Neural cell (in vitro differentiated cells): ENCODE results near the gene MPP3. TPM values are rescaled to one million over a fixed set of nuclear protein-coding genes. Genes with fewer than 3 reads are reported as not detected.

Source experiments
- H2AFZ ChIP-seq: fragments of 200-600, 300-800 bp; sonication (generic), shearing (Covaris generic); 2 replicates; pipeline ENCODE4 v1.6.0; 2014; ENCODE audit warnings: low read depth, mild to moderate bottlenecking, antibody characterized with exemption, low read length, moderate library complexity
- H3F3A ChIP-seq: fragments of 200-600 bp; shearing (Covaris generic); 2 replicates; pipeline ENCODE4 v1.6.1; 2016; ENCODE audit warnings: mild to moderate bottlenecking, moderate library complexity, mixed read lengths, antibody characterized with exemption, low read length; ENCODE audit not compliant: insufficient read depth, poor library complexity, severe bottlenecking
- H3K27ac ChIP-seq: fragments of 200-600, 300-800 bp; sonication (generic), shearing (Covaris generic); 2 replicates; pipeline ENCODE4 v1.5.1; 2014; ENCODE audit warnings: mild to moderate bottlenecking, low read length, moderate library complexity
- H3K27me3 ChIP-seq: fragments of 300-800, 200-600 bp; sonication (generic), shearing (Covaris generic); 2 replicates; pipeline ENCODE4 v1.6.0; 2014; ENCODE audit warnings: mild to moderate bottlenecking, low read depth, low read length, moderate library complexity; ENCODE audit not compliant: insufficient read depth
- H3K36me3 ChIP-seq: fragments of 300-800, 200-600 bp; sonication (generic), shearing (Covaris generic); 2 replicates; pipeline ENCODE4 v1.5.1; 2014; ENCODE audit warnings: mild to moderate bottlenecking, antibody characterized with exemption, low read length, moderate library complexity; ENCODE audit not compliant: insufficient read depth
- H3K4me2 ChIP-seq: fragments of 300-800, 200-600 bp; sonication (generic), shearing (Covaris generic); 2 replicates; pipeline ENCODE4 v1.6.0; 2014; ENCODE audit warnings: mild to moderate bottlenecking, low read length
- H3K4me3 ChIP-seq: fragments of 300-800, 200-600 bp; sonication (generic), shearing (Covaris generic); 2 replicates; pipeline ENCODE4 v1.5.1; 2014; ENCODE audit warnings: mild to moderate bottlenecking, low read length, moderate library complexity
- H3K79me2 ChIP-seq: fragments of 200-600 bp; shearing (Covaris generic); replicated peaks from 2 replicates; pipeline ENCODE4 v1.6.0; 2014; ENCODE audit warnings: mild to moderate bottlenecking, low read length, moderate library complexity; ENCODE audit not compliant: insufficient read depth
- H3K9ac ChIP-seq: fragments of 300-800, 200-600 bp; sonication (generic), shearing (Covaris generic); 2 replicates; pipeline ENCODE4 v1.6.1; 2016; ENCODE audit warnings: mild to moderate bottlenecking, low read length, mixed read lengths
- H3K9me2 ChIP-seq: fragments of 200-600 bp; shearing (Covaris generic); 2 replicates; pipeline ENCODE4 v1.6.1; 2016; ENCODE audit warnings: mild to moderate bottlenecking, low read length, mixed read lengths; ENCODE audit not compliant: insufficient read depth
- H3K9me3 ChIP-seq: fragments of 200-600, 300-800 bp; sonication (generic), shearing (Covaris generic); 2 replicates; pipeline ENCODE4 v1.6.1; 2016; ENCODE audit warnings: mild to moderate bottlenecking, mixed run types, low read length, moderate library complexity, mixed read lengths
- H4K20me1 ChIP-seq: fragments of 200-600 bp; shearing (Covaris generic); 2 replicates; pipeline ENCODE4 v1.6.1; 2016; ENCODE audit warnings: mild to moderate bottlenecking, mixed run types; ENCODE audit not compliant: insufficient read depth
- CTCF ChIP-seq: fragments of 450-650 bp; IDR thresholded peaks from 2 replicates; pipeline ENCODE4 v1.5.1; 2014; ENCODE audit warnings: antibody characterized with exemption, mild to moderate bottlenecking, moderate library complexity; ENCODE audit not compliant: poor library complexity, severe bottlenecking
- EP300 ChIP-seq: fragments of 450-650 bp; conservative IDR thresholded peaks from 2 replicates; pipeline ENCODE4 v1.6.1; 2014; ENCODE audit warnings: antibody characterized with exemption, mild to moderate bottlenecking, moderate library complexity; ENCODE audit not compliant: poor library complexity, severe bottlenecking
- EZH2 ChIP-seq: fragments of 200-600, 300-800 bp; shearing (Covaris generic), sonication (generic); IDR thresholded peaks from 2 replicates; pipeline ENCODE4 v1.6.1; 2014; ENCODE audit warnings: antibody characterized with exemption, low read length, borderline replicate concordance, mild to moderate bottlenecking; ENCODE audit not compliant: insufficient read depth, poor library complexity, severe bottlenecking
- MXI1 ChIP-seq: fragments of 450-650 bp; conservative IDR thresholded peaks from 2 replicates; pipeline ENCODE4 v1.6.1; 2014; ENCODE audit warnings: antibody characterized with exemption, mild to moderate bottlenecking; ENCODE audit not compliant: poor library complexity, severe bottlenecking
- POLR2AphosphoS5 ChIP-seq: IDR thresholded peaks from 2 replicates; pipeline ENCODE4 v1.6.1; 2012
- RAD21 ChIP-seq: fragments of 450-650 bp; conservative IDR thresholded peaks from 2 replicates; pipeline ENCODE4 v1.6.1; 2014; ENCODE audit warnings: antibody characterized with exemption, mild to moderate bottlenecking, moderate library complexity
- REST ChIP-seq: IDR thresholded peaks from 2 replicates; pipeline ENCODE4 v1.6.1; 2012; ENCODE audit warnings: borderline replicate concordance
- SMC3 ChIP-seq: fragments of 450-650 bp; conservative IDR thresholded peaks from 2 replicates; pipeline ENCODE4 v1.6.1; 2014; ENCODE audit warnings: antibody characterized with exemption, mild to moderate bottlenecking, moderate library complexity; ENCODE audit not compliant: poor library complexity
- TAF1 ChIP-seq: IDR thresholded peaks from 2 replicates; pipeline ENCODE4 v1.6.1; 2012; ENCODE audit warnings: low read depth
- polyA plus RNA-seq: library from polyadenylated mRNA; depleted of rRNA; stranded (reverse); fragments of >200 nt; gene quantifications from 2 replicates; pipeline ENCODE4 v1.2.3, GENCODE V29; 2014

The MPP3 gene
- polyA plus RNA-seq, 1 donor from 2014 or later = 48.1 TPM

GRCh38 chr17:43787728-43788127 lies 45.2 kb downstream of the MPP3 start:
- Histone ChIP-seq H4K20me1 (no peaks in the 10 kb centered on the region), H3K4me2 (no peak overlapping the region), H3K9ac (no peak overlapping the region)

GRCh38 chr17:43784628-43785101 lies 48.3 kb downstream of the MPP3 start:
- Histone ChIP-seq H3K4me3 (no peak overlapping the region), H3K27ac (no peak overlapping the region), H3K9me3 (no peaks in the 10 kb centered on the region), H4K20me1 (no peaks in the 10 kb centered on the region), H3K27me3 (no peaks in the 10 kb centered on the region), H2AFZ (no peak overlapping the region), H3K9ac (no peak overlapping the region), H3K9me2 (no peaks in the 10 kb centered on the region), H3F3A (no peaks in the 10 kb centered on the region), H3K36me3 (no peaks in the 10 kb centered on the region), H3K4me2 (no peak overlapping the region), H3K79me2 (no peaks in the 10 kb centered on the region)
- TF ChIP-seq POLR2AphosphoS5 = no peak
- TF ChIP-seq REST = no peak
- no peak for TF ChIP-seq EZH2
- TF ChIP-seq SMC3 = no peak
- TF ChIP-seq RAD21 = no peak
- no peak for TF ChIP-seq CTCF

More at GRCh38 chr17:43787728-43788127, 45.2 kb downstream of the MPP3 start:
- Histone ChIP-seq H3K79me2 (no peaks in the 10 kb centered on the region), H3K9me2 (no peaks in the 10 kb centered on the region), H3K4me3 (no peak overlapping the region), H3F3A (no peaks in the 10 kb centered on the region), H3K9me3 (no peaks in the 10 kb centered on the region), H3K27me3 (no peaks in the 10 kb centered on the region), H3K27ac (no peak overlapping the region), H3K36me3 (no peaks in the 10 kb centered on the region), H2AFZ (no peak overlapping the region)
- no peak for TF ChIP-seq POLR2AphosphoS5
- no peak for TF ChIP-seq RAD21
- no peak for TF ChIP-seq REST
- no peak for TF ChIP-seq MXI1
- TF ChIP-seq EP300 = no peak
- TF ChIP-seq CTCF = no peak
- TF ChIP-seq SMC3 = no peak
- TF ChIP-seq TAF1 = no peak
- TF ChIP-seq EZH2 = no peak
